GM19035 (cell line): Measurements from ENCODE around the gene MAP1LC3B.

Source experiments
- ATAC-seq: cut with Tn5 transposase; IDR thresholded peaks from one replicate; pipeline ENCODE4 v1.9.1; 2021; ENCODE audit not compliant: unreplicated experiment

The MAP1LC3B gene

GRCh38 chr16:87425941-87426340 is 33.8 kb downstream of the MAP1LC3B start:
- ATAC-seq, result no peak

DNA sequence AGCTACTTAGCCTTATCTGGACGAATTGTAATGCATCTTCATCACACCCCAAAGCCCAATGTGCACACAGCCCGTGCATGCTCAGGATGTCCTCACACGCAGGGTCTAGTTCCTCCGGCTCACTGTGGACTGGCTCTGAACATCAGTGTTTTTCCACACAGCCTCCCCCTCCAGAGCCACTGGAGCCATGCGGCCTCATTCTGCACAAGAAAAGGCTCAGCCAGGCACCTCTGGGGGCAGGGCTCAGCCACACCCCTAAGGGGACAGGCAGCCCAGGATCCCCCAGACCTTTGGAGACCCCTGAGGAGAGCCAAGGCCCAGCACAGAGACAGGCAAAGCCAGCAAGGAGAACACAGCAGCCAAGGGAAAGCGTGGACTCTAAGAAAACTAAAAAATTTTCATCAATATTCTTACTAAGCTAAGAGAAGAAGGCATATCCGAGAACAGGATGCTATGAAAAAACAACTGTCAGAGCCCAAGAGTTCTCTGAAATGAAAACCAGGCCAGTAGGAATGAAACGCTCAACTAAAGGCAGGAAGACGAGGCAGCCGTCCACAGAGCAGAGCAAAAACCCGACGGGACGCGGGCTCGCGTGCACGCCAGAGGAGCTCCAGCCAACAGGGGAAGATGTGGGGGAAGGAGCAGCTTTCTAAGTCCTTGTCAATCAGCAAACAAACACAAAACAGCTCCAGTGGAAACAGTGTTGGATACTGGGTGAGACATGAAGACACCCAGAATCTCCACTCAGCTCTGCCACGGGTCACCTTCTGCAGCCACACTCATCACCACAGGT is 34.5 kb downstream of the MAP1LC3B start:
- no peak for ATAC-seq

DNA sequence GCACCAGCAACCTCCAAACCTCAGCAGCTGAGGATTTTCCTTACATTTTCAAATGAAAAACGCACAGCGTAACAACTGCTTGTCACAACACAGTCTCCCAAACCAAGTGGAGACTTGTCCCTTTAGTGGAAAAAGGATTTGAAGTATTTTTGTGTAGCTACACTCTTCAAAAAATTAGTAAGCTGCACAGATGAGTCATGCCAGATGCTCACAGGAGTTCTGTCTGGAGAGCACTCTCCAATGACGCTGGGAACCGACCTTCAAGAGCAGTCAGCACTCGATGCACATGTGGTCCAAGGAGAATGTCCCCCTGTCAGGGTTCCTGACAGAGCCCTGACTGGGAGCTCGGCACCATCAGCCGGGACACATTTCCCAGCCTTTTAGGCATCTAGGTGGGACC is 39.8 kb downstream of the MAP1LC3B start:
- no peak for ATAC-seq

GRCh38 chr16:87432330-87432915 is 40.3 kb downstream of the MAP1LC3B start:
- no peak for ATAC-seq

GRCh38 chr16:87434146-87434667 is 42.1 kb downstream of the MAP1LC3B start:
- no peak for ATAC-seq

- ATAC-seq, result no peak
These were observed 43.5 kb downstream of the MAP1LC3B start for GRCh38 chr16:87435372-87436224.

DNA sequence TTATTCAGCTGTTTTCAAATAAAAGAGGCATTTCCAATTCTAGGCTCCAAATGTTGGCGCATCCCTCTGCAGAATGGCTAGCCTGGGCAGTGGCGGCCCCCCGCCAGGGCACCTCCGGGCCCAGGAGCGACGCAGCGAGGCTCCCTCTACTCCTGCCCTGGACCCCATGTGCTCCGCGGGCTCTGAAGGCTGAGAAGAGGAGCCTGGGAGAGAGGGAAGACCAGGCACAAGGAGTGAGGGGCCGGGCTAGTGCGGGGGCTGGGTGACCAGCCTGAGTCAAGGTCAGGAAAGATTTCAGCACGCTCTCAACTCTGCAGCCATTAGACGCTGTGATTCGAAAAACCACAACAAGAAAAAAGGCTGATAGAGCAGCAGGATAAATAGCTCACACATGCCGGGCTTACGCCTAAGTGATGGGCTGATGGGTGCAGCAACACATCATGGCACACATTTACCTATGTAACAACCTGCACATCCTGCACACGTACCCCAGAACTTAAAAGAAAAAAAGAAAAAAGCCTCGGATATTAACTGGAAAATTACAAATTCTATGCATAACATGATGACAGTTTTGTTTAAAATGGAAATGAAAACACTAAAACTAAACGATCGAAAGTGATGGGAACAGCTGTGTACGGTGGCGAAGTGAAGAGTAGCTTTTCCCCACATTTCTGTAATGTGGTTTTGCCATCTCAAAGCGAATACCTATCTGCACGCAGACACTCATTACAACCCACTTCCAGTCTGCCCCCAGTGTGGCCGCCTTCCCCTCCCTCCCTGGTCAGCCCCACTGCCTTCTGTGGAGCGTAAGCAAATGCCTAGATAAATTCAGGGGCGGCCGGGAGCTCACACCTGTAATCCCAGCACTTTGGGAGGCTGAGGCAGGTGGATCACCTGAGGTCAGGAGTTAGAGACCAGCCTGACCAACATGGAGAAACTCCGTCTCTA is 44.4 kb downstream of the MAP1LC3B start:
- no peak for ATAC-seq

DNA sequence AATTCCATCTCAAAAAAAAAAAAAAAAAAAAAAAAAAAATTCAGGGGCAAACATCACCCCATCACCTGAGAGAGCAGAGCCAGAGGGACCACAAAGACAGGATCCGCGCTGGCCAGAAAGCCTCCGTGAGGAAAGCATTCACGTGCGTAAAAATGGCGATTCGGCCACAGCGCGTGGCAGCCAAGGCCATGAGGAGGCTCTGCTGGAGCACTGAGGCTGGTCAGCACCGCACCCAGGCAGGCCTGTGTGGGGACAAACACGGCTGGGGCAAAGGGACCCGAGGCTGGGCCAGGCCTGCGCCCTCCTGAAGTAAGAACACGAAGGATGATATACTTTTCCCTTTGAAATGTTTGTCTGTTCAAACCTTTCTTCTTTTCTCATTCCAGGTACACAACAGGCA is 45.2 kb downstream of the MAP1LC3B start:
- ATAC-seq, result no peak

DNA sequence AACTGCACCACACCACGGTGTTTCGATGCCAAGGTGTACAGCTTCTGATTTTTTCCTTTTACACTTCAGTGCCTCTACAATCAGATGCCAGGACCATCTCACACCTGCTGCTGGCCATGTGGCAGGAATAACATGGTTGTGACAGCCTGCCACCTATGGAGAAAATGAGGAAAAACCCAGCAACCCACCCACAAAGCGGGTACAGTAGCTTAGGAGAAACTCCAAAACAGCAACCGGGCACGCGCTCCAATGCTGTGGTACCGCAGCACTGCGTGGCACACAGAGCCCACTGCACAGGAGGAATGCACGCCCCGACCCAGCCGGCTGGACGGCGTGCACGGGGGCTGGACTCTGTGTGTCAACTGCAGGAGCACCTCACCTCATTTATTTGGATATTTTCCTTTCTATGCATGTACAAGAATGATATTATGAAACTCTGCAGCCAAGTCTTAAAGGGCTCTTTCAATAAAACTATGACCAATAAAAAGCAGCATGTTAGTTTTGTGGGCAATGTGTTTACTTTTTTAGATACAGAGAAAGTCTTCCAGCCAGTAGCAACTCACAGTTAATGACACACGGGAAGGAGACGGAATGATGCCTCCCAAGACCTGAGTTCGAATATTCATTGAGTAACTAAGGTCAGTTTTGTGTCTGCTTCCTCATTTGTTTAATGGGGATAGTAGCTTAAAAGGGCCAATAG is 45.9 kb downstream of the MAP1LC3B start:
- no peak for ATAC-seq

DNA sequence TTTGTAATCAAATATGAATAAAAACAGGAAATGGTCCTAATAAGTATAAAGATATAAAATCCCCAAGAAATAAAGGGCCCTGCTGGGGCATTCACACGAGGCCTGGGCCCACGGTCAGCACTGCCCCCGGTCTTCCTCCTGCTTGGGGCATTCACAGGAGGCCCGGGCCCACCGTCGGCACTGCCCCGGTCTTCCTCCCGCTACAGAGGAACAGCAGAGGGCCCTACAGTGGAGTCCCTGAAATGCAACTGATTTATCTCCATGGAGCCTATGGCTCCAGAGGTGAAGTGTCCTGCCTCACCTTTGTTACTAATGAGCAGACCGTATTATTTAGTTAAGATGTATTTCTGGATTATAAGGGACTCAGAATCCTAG is 46.5 kb downstream of the MAP1LC3B start:
- ATAC-seq, result no peak

- no peak for ATAC-seq
These were observed 47.8 kb downstream of the MAP1LC3B start for GRCh38 chr16:87439926-87440325.

- ATAC-seq, result no peak
These were observed 49.9 kb downstream of the MAP1LC3B start for GRCh38 chr16:87441886-87442580.

DNA sequence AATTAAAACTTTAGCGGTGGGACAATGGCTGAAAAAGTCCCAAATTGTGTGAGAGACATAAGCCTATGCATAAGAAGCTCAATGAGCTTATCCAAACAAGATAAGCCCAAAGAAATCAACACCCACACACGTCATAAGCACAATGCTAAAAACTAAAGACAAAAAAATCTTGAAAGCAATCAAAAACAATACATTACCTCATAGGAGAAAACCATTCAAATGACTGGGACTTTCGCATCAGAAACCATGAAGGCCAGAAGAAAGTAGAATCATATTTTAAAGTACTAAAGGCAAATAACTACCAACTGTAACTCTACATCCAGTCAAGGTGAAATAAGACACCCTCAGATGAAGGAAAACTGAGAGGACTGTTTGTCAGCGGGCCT is 50.4 kb downstream of the MAP1LC3B start:
- no peak for ATAC-seq

DNA sequence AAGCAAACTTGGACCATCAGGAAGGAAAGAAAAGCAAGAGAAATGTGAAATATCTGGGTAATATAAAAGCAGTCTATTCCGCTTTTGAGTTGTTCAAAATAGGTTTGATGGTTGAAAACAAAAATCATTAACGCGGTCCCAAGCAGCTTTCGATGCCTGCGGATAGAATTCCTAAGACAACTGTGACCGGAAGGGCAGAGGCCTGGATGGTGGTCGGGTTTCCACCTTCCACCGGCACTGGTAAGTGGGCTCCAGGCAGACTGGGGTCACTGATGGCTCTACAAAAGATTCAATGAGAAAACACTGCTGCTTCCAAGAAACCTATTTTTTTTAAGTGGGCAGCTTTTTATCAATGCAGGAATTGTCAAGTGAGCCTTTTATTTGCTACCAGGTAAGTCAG is 50.9 kb downstream of the MAP1LC3B start:
- no peak for ATAC-seq

- ATAC-seq, result no peak
These were observed 51.8 kb downstream of the MAP1LC3B start for GRCh38 chr16:87443964-87444363.

- ATAC-seq, result no peak
These were observed 53.4 kb downstream of the MAP1LC3B start for GRCh38 chr16:87445486-87445885.

DNA sequence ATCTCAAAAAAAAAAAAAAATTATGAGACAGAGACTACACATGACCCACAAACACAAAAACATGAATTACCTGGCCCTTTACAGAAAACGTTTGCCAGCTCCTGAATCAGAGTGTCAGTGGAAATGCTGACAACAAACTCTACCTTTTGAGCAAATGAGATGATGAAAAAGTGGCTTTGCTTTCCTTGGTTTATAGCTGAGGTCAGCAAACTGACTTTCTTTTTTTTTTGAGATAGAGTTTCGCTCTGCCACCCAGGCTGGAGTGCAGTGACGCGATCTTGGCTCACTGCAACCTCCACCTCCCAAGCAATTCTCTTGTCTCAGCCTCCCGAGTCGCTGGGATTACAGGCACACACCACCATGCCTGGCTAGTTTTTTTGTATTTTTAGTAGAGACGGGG is 54.3 kb downstream of the MAP1LC3B start:
- no peak for ATAC-seq

- no peak for ATAC-seq
These were observed 55.2 kb downstream of the MAP1LC3B start for GRCh38 chr16:87447323-87447722.

DNA sequence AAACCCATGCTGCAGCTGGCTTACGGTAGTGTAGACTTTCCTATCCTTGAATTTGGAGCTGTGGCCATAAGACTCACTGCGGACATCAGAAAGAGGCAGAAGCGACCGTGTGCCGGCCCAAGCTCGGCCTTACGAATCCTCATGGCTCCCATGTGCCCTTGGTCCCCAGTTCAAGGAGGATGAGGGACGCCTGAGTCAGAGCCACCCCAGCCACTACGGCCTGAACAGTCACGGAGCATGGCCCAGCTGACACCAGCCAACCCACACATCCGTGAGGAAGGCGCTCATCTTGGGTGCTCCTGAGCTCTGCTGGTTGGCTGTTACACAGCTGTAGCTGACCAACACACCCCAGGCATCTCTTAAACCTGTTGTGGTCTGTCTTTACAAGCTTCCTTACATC is 56.7 kb downstream of the MAP1LC3B start:
- ATAC-seq, result no peak
